ENCODE measurements around the gene ZIC4. TPM values are rescaled to one million over a fixed set of nuclear protein-coding genes. Genes with fewer than 3 reads are reported as not detected.

The ZIC4 gene
- total RNA-seq, 4 donors from 2014 or later, result 3.4 to 7.0 (median 4.5) TPM

- TF ChIP-seq, protein P1, sequence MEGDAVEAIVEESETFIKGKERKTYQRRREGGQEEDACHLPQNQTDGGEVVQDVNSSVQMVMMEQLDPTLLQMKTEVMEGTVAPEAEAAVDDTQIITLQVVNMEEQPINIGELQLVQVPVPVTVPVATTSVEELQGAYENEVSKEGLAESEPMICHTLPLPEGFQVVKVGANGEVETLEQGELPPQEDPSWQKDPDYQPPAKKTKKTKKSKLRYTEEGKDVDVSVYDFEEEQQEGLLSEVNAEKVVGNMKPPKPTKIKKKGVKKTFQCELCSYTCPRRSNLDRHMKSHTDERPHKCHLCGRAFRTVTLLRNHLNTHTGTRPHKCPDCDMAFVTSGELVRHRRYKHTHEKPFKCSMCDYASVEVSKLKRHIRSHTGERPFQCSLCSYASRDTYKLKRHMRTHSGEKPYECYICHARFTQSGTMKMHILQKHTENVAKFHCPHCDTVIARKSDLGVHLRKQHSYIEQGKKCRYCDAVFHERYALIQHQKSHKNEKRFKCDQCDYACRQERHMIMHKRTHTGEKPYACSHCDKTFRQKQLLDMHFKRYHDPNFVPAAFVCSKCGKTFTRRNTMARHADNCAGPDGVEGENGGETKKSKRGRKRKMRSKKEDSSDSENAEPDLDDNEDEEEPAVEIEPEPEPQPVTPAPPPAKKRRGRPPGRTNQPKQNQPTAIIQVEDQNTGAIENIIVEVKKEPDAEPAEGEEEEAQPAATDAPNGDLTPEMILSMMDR (IDR thresholded peaks at IDR 0.05; ENCODE audit: low read depth), result no peak
These were observed 18.3 kb downstream of the ZIC4 start for GRCh38 chr3:147387885-147388699.

- TF ChIP-seq, protein P1 (IDR thresholded peaks at IDR 0.05; ENCODE audit: low read depth), result no peak
These were observed 19.0 kb downstream of the ZIC4 start for GRCh38 chr3:147387291-147387884.

GRCh38 chr3:147385059-147386012 lies 21.0 kb downstream of the ZIC4 start:
- TF ChIP-seq, protein P1 (IDR thresholded peaks at IDR 0.05; ENCODE audit: low read depth), result no peak

GRCh38 chr3:147384210-147385058 lies 21.9 kb downstream of the ZIC4 start:
- TF ChIP-seq, protein P1 (IDR thresholded peaks at IDR 0.05; ENCODE audit: low read depth), result no peak

DNA sequence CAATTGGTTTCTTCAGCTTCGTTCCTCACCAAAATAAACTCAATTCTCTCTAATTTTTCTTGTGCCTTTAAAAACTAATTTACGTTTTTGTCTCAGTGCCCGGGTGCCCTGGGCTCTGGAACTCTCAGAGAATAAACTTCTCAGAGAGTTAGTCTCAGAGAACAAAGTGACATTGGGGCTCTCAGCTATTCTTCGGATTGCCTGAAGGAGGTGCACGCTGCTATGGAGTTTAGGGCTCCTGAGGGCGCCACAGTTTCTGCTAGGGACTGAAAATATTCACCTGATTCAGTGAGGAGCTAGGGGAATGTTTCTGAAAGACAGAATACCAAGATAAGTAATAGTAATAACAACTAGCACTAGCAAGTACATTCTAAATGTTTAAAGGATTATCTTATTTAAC lies 22.7 kb downstream of the ZIC4 start:
- TF ChIP-seq, protein P1 (IDR thresholded peaks at IDR 0.05; ENCODE audit: low read depth), result no peak

- TF ChIP-seq, protein P1 (IDR thresholded peaks at IDR 0.05; ENCODE audit: low read depth), result no peak
These were observed 24.7 kb downstream of the ZIC4 start for GRCh38 chr3:147381596-147381995.
